TTC549 (cell line): ENCODE measurements around the gene DVL2.

ENCODE experiments used
- FAIRE-seq: peaks from 2 replicates; lab custom pipeline; 2012; peaks lifted over from hg19 to GRCh38; lab: Jason Lieb, UNC

DVL2 gene

GRCh38 chr17:7234083-7234951 is at the start of gene DVL2:
Gene DVL2 (minus strand): TSS chr17:7234517. CDS start chr17:7234262, 255 bp downstream.
- FAIRE-seq, result no peak

GRCh38 chr17:7283471-7284216 is 49.3 kb upstream of the DVL2 start:
- no peak for FAIRE-seq

GRCh38 chr17:7282752-7283321 is 48.5 kb upstream of the DVL2 start:
- no peak for FAIRE-seq

GRCh38 chr17:7281953-7282751 is 47.8 kb upstream of the DVL2 start:
- no peak for FAIRE-seq

GRCh38 chr17:7281074-7281952 is 47.0 kb upstream of the DVL2 start, which contains the start of gene SLC2A4:
Gene SLC2A4 (plus strand): TSS chr17:7281718. CDS start chr17:7281935, 217 bp downstream.
- peak; percentile 90 for FAIRE-seq

GRCh38 chr17:7280519-7281073 is 46.3 kb upstream of the DVL2 start:
- FAIRE-seq, result peak; percentile 15

GRCh38 chr17:7279448-7279847 is 45.1 kb upstream of the DVL2 start:
- no peak for FAIRE-seq

GRCh38 chr17:7266784-7267183 is 32.5 kb upstream of the DVL2 start:
- no peak for FAIRE-seq

- no peak for FAIRE-seq
These were observed 29.4 kb upstream of the DVL2 start for GRCh38 chr17:7263801-7264078.

- no peak for FAIRE-seq
These were observed 28.9 kb upstream of the DVL2 start for GRCh38 chr17:7262935-7263800.

- no peak for FAIRE-seq
These were observed 28.0 kb upstream of the DVL2 start, which contains the start of gene CLDN7 for GRCh38 chr17:7262192-7262934. Gene CLDN7 (minus strand): TSS chr17:7262478. CDS start chr17:7262043, 435 bp downstream.

GRCh38 chr17:7261379-7262191 is 27.3 kb upstream of the DVL2 start:
- no peak for FAIRE-seq

- FAIRE-seq, result no peak
These were observed 26.5 kb upstream of the DVL2 start for GRCh38 chr17:7260651-7261378.

- FAIRE-seq, result no peak
These were observed 25.8 kb upstream of the DVL2 start for GRCh38 chr17:7260151-7260550.

GRCh38 chr17:7259555-7259889 is 25.2 kb upstream of the DVL2 start:
- FAIRE-seq, result no peak

- FAIRE-seq, result no peak
These were observed 24.6 kb upstream of the DVL2 start for GRCh38 chr17:7258731-7259554.
